ENCODE results near the gene MTHFR.

DNA sequence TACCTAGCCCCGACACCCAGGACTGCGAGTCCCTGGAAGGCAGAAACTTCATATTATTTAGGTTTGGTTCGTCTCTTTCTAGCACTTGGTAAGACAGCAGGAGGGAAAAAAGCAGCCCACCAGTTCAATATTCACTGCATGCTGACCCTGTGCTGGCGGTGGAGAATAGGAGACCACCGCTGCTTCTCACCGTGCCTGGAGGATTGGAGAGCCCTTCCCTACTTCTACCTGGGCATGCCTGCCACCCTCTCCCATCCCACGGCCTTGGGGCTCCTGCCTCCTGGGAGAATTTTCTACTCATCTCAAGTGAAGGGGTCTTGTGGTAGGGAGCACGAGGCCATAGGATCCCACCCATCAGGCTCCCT, 5.4 kb downstream of the MTHFR start:
- TF ChIP-seq, protein P1, sequence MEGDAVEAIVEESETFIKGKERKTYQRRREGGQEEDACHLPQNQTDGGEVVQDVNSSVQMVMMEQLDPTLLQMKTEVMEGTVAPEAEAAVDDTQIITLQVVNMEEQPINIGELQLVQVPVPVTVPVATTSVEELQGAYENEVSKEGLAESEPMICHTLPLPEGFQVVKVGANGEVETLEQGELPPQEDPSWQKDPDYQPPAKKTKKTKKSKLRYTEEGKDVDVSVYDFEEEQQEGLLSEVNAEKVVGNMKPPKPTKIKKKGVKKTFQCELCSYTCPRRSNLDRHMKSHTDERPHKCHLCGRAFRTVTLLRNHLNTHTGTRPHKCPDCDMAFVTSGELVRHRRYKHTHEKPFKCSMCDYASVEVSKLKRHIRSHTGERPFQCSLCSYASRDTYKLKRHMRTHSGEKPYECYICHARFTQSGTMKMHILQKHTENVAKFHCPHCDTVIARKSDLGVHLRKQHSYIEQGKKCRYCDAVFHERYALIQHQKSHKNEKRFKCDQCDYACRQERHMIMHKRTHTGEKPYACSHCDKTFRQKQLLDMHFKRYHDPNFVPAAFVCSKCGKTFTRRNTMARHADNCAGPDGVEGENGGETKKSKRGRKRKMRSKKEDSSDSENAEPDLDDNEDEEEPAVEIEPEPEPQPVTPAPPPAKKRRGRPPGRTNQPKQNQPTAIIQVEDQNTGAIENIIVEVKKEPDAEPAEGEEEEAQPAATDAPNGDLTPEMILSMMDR (IDR thresholded peaks at IDR 0.05) = no peak
- TF ChIP-seq POLR2A (IDR thresholded peaks at IDR 0.05) = no peak

Data from adrenal gland (tissue), 5 donors.